HL-60 (cell line): ENCODE results near the gene GRIA1.

Experiments
- GABPA ChIP-seq: IDR thresholded peaks from 2 replicates; pipeline ENCODE4 v1.6.1; 2012; ENCODE audit warnings: low read depth
- POLR2AphosphoS5 ChIP-seq: IDR thresholded peaks from 2 replicates; pipeline ENCODE4 v1.6.1; 2012; ENCODE audit warnings: low read depth
- SPI1 ChIP-seq: IDR thresholded peaks from 2 replicates; pipeline ENCODE4 v1.6.1; 2012; ENCODE audit warnings: low read depth, mild to moderate bottlenecking, borderline replicate concordance
- TF ChIP-seq, protein P1 (sequence below): IDR thresholded peaks from 2 replicates; pipeline ENCODE4 v1.6.1; 2012; ENCODE audit warnings: low read depth; ENCODE audit not compliant: insufficient replicate concordance
- TF ChIP-seq, protein P2 (sequence below): IDR thresholded peaks from one replicate; pipeline ENCODE4 v1.5.1; 2011; ENCODE audit warnings: low read length, control low read depth, inconsistent platforms; ENCODE audit not compliant: insufficient read depth

DNA sequence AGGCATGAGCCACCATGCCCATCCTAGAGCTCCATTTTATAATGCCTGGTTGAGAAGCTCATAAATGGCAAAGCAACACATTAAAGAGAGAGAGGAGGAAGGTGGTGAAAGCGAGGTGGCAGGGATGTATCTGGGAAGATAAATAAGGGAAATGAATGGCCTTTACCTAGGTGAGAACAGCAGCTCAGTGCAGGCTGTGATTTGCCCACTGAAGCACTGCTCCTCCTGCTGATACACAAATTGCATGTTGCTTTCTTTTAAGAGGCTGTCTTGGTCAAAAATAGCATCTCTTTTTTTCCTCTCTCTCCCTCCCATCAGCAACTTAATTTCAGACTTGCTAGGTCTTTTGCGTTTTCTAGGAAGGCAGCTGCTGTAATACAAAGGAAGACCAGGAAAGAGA is 289.4 kb downstream of the GRIA1 start:
- TF ChIP-seq, protein P1, sequence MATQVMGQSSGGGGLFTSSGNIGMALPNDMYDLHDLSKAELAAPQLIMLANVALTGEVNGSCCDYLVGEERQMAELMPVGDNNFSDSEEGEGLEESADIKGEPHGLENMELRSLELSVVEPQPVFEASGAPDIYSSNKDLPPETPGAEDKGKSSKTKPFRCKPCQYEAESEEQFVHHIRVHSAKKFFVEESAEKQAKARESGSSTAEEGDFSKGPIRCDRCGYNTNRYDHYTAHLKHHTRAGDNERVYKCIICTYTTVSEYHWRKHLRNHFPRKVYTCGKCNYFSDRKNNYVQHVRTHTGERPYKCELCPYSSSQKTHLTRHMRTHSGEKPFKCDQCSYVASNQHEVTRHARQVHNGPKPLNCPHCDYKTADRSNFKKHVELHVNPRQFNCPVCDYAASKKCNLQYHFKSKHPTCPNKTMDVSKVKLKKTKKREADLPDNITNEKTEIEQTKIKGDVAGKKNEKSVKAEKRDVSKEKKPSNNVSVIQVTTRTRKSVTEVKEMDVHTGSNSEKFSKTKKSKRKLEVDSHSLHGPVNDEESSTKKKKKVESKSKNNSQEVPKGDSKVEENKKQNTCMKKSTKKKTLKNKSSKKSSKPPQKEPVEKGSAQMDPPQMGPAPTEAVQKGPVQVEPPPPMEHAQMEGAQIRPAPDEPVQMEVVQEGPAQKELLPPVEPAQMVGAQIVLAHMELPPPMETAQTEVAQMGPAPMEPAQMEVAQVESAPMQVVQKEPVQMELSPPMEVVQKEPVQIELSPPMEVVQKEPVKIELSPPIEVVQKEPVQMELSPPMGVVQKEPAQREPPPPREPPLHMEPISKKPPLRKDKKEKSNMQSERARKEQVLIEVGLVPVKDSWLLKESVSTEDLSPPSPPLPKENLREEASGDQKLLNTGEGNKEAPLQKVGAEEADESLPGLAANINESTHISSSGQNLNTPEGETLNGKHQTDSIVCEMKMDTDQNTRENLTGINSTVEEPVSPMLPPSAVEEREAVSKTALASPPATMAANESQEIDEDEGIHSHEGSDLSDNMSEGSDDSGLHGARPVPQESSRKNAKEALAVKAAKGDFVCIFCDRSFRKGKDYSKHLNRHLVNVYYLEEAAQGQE: no peak
- TF ChIP-seq, protein P2, sequence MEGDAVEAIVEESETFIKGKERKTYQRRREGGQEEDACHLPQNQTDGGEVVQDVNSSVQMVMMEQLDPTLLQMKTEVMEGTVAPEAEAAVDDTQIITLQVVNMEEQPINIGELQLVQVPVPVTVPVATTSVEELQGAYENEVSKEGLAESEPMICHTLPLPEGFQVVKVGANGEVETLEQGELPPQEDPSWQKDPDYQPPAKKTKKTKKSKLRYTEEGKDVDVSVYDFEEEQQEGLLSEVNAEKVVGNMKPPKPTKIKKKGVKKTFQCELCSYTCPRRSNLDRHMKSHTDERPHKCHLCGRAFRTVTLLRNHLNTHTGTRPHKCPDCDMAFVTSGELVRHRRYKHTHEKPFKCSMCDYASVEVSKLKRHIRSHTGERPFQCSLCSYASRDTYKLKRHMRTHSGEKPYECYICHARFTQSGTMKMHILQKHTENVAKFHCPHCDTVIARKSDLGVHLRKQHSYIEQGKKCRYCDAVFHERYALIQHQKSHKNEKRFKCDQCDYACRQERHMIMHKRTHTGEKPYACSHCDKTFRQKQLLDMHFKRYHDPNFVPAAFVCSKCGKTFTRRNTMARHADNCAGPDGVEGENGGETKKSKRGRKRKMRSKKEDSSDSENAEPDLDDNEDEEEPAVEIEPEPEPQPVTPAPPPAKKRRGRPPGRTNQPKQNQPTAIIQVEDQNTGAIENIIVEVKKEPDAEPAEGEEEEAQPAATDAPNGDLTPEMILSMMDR: no peak
- TF ChIP-seq GABPA: no peak
- TF ChIP-seq POLR2AphosphoS5: no peak
- TF ChIP-seq SPI1: no peak
